CD4-positive, alpha-beta T cell treated with Interferon alpha-2 for 1 hour (primary cell): Measurements from ENCODE around the gene PRKCE.

Experiments used
- DNase-seq, 2 donors: peaks; one replicate each; pipeline ENCODE4 v3.0.0-alpha.2; 2020 to 2022

PRKCE gene

DNA sequence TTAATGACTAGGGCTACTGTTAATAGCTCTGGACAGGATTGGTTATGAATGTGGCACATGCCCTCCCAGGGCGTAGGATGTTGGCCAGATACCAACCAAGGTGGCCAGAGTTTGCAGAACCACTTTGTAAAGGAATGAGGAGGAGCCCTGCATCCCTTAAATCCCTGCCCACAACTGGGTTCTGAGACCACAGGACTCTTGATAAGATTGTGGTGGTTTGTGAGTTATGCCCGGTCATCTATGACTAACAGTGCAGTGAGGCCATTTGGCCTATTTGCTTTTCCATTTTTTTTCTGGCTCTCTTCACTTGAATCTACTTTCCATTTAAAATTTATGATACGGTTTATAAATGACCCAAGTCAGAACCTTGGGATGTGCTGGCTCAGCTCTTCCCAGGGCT is 294.5 kb downstream of the PRKCE start:
- no peak for DNase-seq

DNA sequence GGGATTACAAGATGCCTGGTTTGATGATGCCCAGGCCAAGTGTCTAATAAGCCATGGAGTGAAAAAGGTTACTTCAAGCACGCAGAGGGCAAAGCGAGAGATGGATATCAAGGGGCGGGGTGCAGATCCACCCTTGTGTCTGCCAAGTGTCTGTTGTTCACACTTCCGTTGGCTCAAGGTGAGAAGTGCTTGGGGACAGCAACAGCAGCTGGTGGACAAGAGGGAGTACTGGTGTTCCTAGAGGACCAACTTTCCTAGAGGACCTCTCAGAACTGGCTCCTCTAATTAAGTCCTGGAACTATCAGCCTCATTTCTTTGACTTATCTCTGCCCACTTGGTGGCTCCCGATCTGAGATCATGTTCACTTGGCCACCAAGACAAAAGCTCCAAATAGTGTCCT is 299.1 kb downstream of the PRKCE start:
- no peak for DNase-seq

- no peak for DNase-seq
Measured at GRCh38 chr2:45951025-45951727, 299.7 kb downstream of the PRKCE start.

GRCh38 chr2:45952591-45952990 is 301.1 kb downstream of the PRKCE start:
- no peak for DNase-seq

DNA sequence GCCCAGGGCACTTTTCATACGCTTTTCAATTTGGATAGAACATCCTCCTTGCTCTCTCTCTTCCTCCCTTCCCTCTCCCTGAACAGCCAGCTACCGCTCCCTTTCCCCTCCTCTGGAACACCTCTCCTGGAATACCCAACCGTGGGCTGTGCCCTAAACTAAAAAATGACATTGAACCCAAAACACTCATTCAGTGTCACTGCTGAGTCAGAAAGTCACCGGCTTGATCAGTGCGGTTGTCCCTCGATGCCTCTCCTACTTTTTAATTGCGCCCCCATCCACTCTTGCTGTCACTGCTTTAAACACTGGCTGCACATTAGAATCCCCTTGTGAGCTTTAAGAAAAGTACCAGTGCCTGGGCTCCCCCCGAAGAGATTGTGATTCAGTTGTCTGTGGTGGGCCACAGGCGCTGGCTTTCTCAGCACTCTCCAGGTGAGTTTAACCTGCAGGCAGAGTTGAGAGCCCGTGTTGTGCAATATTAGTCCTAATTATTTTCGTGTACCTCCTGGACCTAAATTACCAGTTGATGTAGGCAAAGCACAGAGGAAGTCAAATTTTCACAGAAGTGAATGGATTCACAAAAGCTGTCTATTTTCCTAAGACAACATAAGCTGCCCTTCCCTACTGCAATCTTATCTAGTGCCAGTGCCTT is 302.0 kb downstream of the PRKCE start:
- no peak for DNase-seq

- DNase-seq: no peak
Measured at GRCh38 chr2:45954233-45954850, 302.9 kb downstream of the PRKCE start.

DNA sequence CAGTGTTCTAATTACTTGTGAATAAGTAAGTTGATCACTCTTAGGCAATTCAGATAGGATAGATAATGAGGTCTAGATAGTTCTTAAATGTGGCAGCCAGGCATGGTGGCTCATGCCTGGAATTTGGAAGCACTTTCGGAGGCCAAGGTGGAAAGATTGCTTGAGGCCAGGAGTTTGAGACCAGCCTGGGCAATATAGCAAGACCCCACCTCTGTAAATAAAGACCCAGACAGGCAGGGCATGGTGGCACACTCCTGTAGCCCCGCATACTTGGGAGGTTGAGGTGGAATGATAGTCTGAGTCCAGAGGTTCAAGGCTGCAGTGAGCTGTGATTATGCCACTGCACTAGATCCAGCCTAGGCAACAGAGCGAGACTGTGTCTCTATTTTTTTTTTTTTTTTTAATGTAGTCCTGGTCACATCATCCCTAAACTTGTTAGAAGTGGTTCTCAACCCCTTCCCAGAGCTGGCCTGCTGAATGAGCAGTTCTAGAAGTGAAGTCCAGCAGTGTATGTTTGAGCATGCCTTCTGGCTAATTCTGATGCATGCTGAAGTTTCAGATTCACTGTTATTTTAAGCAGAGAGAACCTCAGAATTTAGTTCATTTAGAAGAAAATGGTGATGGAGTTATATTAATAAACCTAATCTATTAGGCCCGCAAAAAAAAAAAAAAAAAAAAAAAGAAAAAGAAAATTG is 306.2 kb downstream of the PRKCE start:
- DNase-seq: no peak

- no peak for DNase-seq
Measured at GRCh38 chr2:45960057-45960863, 308.8 kb downstream of the PRKCE start.

DNA sequence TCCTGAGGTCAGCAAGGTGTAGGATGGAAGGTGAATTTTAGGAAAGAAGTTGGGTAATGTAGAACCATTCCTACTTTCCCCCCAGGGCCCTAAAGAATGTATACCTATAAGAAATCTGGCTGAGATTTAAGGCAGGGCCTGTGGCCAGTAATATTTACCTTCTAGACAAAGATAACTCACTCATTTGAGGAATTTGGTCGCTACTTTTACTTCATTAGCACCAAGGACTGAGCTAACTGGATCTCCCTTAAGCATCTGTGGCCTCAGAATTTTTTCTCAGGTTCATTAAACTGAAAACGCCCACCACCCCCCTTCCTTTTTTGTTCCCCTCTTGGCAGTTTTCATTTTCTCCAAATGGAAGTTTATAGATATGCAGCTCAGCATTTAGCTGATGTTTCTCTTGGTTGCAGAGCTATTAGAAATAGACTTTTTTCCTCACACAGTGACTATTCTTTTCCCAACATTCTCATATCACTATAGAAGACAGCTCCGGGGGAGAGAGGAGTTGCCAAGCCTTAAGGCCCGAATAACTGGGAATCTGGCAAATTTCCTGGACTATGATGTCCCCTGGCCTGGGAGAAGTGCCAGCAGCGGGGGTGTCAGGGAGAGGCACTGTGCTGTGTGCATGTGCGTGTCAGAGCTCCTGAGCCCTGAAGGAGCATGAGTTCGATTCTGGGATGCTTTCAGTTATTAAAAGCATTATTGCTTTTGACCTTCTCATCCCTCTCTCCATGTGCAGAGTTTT is 310.9 kb downstream of the PRKCE start:
- DNase-seq: no peak

DNA sequence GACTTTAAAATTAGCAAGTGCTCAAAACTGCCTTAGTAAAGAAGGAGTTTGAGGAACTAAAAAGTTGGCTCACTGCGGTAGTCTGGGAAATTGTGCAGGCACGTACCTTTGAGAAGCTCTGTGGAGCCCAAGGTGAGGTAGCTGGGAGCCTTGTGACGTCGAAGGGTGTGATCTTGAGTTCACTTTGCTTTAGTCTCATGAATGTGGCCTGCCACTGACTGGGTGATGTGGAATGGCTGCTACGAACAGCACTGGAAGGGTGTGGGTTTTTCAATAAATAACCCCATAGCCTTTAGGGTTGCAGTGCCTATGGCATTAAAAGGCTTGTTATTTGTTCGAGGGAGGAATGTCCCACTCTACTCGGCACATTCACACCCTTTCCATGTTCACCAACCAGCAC is 312.3 kb downstream of the PRKCE start:
- no peak for DNase-seq

- DNase-seq: no peak
Measured at GRCh38 chr2:45964223-45964841, 312.9 kb downstream of the PRKCE start.

- DNase-seq: no peak
Measured at GRCh38 chr2:45964906-45965305, 313.4 kb downstream of the PRKCE start.

DNA sequence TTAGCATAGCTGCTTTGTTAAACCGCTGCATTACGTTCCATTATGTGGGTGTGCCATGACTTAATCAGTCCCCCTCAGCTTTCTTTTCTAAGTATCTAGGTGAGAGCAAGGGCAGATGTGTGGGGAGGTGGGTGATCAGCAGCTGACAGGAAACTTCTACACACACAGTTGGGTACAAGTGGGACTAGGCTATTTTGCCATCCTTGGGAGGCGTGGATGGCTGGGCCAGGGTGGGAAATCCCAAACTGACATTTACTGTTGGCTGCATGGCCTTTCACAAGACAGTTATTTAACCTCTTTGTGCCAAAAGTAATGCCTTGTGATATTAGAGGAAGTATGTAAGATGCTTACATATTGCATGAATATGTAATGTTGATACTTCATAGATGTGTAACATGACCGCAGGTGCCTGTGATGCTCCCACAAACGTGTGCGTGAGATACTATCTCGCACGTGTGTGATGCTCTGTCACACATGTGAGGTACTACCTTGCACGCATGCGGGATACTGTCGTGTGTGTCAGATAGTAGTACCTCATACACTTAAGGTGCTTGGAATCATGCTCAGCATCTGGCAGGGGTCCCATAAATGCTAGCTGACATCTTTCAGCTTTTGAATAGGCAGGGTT is 314.5 kb downstream of the PRKCE start:
- no peak for DNase-seq

GRCh38 chr2:45968946-45969584 is 317.6 kb downstream of the PRKCE start:
- DNase-seq: no peak

DNA sequence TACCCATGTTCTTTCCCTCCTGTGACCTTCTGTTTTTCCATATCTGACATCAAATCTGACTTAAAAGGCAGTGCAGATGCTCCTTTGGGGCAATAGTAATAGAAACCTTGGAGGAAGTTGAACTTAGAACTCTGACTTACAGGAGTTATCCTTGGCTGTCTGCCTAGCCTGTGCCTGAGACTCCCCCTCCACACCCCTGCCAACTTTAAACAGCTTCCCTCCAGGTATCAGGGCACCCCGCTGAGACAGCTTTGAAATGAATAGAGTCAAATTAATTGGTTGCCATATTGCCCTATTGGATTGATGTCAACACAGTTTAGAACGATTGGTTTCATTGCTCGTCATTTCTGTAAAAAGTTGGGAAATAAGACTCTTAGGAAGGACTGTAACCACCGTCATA is 322.0 kb downstream of the PRKCE start:
- no peak for DNase-seq

GRCh38 chr2:45974056-45974455 is 322.6 kb downstream of the PRKCE start:
- DNase-seq: no peak

DNA sequence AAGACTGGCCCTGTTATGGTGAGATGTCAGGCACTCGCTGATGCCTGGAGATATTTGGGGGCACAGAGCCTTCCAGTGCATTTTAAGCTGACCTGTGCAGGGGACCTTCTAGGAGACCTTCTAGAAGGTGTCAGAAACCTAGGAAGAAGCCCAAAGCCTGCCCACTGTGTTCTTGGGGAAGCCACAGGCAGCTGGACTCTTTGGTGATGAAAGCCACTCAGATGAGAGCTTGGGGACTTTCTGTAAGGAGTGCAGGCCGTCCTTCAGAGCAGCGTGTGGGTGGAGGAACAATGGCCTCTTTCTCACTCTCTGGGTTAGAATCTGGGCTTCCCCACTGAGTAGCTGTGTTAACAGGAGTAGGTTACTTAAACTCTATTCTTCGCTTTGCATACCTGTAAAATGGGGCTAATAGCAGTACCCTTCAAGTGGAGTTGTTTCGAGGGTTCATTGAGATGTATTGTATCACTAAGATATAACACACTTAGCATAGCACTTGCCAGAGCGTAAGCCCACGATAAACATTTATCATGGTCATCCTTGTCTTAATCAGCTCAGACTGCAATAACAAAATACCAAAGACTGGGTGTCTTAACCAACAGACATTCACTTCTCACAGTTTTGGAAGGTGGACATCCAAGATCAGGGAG is 323.4 kb downstream of the PRKCE start:
- DNase-seq: no peak

GRCh38 chr2:45975752-45976517 is 324.5 kb downstream of the PRKCE start:
- no peak for DNase-seq

DNA sequence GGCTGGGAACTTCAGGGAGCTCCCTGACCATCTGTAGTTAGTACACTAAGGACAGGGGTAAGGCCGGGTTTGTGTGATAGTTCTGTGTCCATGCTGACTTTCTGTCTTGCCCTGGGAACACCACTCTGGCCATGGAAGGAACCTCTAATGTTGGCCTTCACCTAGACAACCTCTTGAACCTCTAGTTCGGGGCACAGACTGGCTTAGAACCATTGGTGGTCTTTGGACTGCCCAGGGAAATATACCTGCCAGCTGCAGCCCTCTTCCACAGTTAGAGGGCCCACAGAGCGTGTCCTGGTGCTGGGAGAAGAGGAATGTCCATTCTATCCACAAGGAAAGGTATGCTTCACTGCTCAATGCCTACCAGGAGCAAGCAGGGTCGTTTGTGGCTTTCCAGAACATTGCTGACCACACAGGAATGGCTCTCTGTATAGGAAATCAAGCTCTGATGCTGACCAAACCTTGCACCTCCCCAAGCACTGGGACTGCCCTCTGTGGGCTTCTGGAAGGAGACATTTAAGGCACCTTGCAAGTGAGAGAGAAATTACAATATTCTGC is 326.9 kb downstream of the PRKCE start:
- DNase-seq: no peak
